GM19328 (cell line): Measurements from ENCODE around the gene TRIO.

Experiments
- ATAC-seq: cut with Tn5 transposase; IDR thresholded peaks from one replicate; pipeline ENCODE4 v1.9.1; 2021; ENCODE audit warnings: mild to moderate bottlenecking, moderate library complexity; ENCODE audit not compliant: unreplicated experiment

The TRIO gene

DNA sequence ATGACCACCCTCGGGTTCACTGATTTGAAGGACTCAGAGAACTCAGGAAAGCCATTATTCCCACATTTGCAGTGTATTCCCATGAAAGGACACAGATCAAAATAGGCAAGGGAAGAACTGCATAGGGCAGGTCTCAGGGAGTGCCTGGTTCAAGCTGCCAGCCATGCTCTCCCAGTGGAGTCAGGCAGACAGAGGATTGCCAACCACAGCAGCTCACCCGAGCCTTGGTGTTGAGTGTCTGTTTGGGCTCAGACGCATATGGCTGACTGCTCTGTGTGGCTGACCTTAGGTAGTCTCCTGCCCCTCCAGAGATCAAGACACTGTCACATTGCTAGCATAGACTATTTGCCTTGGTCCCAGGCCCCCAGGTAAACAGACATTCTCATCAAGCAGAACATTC, 322.6 kb downstream of the TRIO start:
- ATAC-seq = no peak

DNA sequence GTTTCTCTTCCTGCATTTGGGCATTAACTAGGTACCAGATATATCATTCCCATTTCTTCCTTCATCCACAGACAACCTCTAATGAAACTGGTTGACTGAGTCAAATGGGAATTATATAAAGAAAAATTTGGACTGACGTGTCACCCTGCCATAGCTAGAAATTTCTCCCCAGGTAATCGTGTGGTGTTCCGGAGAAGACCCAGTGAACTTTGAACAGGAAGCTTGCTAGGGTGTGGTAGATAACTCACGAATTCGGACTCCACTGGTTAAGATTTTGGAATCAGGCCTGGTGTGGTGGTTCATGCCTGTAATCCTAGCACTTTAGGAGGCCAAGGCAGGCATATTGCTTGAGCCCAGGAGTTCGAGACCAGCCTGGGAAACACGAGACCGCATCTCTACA, 324.1 kb downstream of the TRIO start:
- ATAC-seq = no peak

GRCh38 chr5:14467886-14468285, 324.7 kb downstream of the TRIO start:
- no peak for ATAC-seq

DNA sequence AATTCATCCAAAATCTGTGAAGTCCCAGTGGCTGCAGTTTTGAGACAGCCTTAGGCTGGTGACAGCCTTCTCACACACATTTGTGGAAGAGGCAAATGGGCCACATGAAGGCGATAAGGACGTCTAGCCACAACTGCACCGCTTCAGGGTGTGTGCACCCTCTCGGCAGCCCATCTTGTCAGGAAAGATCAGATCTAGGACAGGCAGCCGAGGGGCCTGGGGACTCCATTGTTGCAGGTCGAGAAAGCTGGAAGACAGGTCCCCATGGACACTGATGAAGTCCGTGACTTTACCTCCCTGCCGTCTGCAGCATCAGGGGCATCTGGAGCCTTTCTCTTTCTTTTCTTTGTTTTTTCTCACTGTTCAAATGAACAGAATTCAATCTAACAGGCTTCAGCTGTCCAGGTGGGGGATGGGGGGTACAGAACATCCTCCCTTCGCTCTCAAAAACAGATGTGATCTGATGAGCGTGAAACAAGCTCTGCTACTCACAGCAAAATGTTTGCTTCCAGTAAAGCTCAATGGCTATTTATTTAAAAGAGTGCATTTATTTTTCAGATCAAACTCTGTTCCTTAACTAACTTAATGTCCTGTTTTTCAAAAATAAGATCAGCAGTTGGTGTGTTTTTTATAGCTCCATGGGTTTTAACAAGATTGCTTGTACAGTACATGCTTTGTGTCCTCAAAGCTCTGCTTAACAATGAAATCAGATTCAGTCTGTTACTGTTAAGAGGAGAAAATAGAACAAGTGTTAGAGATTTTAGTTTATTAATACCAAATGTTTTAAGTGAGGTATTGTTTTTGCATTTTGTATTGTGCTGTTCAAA, 326.6 kb downstream of the TRIO start:
- no peak for ATAC-seq

DNA sequence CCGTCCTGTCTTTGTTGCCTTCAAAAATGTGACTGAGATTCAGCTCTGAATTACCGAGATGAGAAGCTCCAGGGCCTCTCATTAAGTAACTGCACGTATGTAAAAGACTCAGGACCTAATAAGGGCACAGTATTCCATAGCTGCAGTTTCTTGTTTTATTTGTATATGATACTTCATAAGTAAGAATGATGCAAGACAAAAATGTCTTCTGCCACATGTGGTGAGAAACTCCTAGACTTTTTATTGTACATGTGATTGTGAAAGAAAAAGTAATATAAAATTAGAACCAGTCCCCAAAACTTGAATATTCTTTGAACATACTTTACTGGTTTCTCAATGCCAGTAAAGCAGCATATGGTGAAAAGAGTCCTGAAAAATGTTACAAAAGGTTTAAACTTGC, 328.4 kb downstream of the TRIO start:
- no peak for ATAC-seq

- no peak for ATAC-seq
These were observed 329.9 kb downstream of the TRIO start for GRCh38 chr5:14472986-14473567.

- ATAC-seq = no peak
These were observed 331.9 kb downstream of the TRIO start for GRCh38 chr5:14475045-14475444.

GRCh38 chr5:14476786-14477435, 333.8 kb downstream of the TRIO start:
- no peak for ATAC-seq

GRCh38 chr5:14479143-14479696, 336.1 kb downstream of the TRIO start:
- no peak for ATAC-seq

GRCh38 chr5:14481349-14481748, 338.2 kb downstream of the TRIO start:
- no peak for ATAC-seq

GRCh38 chr5:14482085-14482484, 338.9 kb downstream of the TRIO start:
- ATAC-seq = no peak

GRCh38 chr5:14483504-14484157, 340.5 kb downstream of the TRIO start:
- ATAC-seq = no peak

- ATAC-seq = no peak
These were observed 343.3 kb downstream of the TRIO start for GRCh38 chr5:14486486-14486885.

DNA sequence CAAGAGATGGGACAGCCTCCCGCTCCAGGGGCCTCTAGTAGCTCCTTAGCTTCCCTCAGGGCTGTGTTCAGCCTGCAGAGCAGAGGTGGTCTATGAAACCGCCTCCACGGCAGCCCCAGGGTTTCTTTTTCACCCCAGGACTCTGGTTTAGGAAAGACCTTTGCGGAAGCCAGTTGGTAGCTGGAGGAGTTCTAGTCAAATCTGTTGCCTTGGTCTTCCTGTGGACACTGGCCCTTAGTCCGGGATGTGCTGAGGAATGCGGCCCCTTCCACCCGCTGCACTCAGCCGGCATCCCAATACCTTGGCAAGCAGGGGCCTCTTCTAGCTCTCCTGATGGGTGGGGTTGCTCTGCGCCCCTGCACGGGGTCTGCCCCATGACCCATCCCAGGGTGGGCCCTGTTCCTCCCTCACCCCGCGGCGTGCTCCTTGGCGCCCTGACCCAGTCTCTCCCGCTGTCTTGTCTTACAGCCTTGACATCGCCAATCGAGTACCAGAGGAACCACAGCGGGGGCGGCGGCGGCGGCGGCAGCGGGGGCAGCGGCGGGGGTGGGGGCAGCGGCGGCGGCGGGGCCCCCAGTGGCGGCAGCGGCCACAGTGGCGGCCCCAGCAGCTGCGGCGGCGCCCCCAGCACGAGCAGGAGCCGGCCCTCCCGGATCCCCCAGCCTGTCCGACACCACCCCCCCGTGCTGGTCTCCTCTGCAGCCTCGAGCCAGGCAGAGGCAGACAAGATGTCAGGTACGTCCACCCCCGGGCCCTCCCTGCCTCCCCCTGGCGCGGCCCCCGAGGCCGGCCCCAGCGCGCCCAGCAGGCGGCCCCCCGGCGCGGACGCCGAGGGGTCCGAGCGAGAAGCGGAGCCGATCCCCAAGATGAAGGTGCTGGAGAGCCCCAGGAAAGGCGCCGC, 344.1 kb downstream of the TRIO start:
- no peak for ATAC-seq

- no peak for ATAC-seq
These were observed 344.9 kb downstream of the TRIO start for GRCh38 chr5:14487897-14488570.

DNA sequence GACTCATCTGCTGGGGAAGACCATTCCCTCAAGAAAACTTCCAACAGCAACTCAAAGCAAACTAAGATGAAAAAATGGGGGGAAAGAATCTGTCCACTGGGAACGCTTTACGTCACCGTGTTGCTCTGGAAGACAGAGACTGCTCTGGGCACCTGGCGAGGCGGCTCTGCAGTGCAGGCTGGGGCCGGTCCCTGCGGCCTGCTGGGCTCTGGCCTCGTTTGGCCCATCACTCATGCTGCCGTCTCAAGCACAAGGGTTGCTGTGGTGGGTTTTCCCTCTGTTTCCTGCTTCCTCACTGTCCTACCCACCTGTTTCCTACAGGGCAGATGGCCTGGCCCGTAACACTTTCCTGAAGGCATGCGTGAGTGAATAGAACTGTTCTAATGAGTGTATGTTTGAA, 345.6 kb downstream of the TRIO start:
- ATAC-seq = no peak

- no peak for ATAC-seq
These were observed 346.5 kb downstream of the TRIO start for GRCh38 chr5:14489643-14490042.

GRCh38 chr5:14490309-14490711, 347.2 kb downstream of the TRIO start:
- ATAC-seq = no peak

DNA sequence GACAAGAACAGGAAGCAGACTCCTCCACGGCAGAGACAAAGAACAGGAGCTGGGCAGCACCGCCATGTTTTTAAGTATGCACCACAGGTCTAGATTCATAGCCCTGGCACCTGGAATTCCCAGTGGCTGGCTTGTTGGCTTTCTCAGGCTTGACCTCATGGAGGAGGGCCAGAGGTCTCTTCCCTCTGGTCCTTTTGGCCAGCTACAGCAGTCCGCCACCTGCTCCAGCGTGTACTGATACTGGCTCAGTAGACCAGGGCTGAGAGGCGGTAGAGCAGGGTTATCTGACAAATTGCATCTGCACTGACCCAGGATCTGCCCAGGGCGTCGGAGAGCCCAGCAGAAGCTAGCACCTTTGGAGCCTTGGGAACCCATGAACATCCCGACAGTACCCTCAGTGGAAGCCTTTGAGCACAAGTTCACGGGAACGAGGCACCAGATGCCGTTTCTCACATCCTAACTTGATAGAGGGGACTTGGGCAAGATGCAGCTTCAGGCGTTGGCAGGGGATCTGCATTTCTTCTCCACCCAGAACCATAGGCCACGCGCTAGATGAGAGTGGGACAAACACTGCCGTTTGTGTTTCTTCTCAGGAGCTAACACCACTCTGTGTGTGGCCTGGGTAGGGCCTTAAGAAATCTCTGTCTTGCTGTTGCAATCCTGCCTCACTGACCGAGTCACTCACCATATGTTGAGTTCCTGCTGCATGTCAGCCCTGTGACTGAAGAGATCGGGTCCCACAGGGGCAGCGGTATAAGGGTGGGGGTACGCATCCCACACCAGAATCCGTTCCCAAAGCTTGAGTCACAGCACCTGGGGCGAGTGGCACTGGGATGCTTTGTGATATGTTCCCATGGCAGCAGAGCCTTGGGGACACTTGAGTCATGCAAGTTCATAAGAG, 348.1 kb downstream of the TRIO start:
- no peak for ATAC-seq
